GM12872 (cell line): ENCODE results near the gene CNGA4.

ENCODE experiments used
- CTCF ChIP-seq: IDR thresholded peaks from 3 replicates; pipeline ENCODE4 v1.5.1; 2011; ENCODE audit warnings: low read depth, mild to moderate bottlenecking, low read length, moderate library complexity; ENCODE audit not compliant: insufficient read depth

The CNGA4 gene

GRCh38 chr11:6268820-6269219 lies 29.9 kb downstream of the CNGA4 start:
- no peak for TF ChIP-seq CTCF

- TF ChIP-seq CTCF, result no peak
Measured at GRCh38 chr11:6269994-6270393, 31.1 kb downstream of the CNGA4 start.

- TF ChIP-seq CTCF, result no peak
Measured at GRCh38 chr11:6270584-6271246, 31.8 kb downstream of the CNGA4 start.

GRCh38 chr11:6271598-6271997 lies 32.7 kb downstream of the CNGA4 start:
- no peak for TF ChIP-seq CTCF

GRCh38 chr11:6273188-6273587 lies 34.3 kb downstream of the CNGA4 start:
- no peak for TF ChIP-seq CTCF

GRCh38 chr11:6283453-6284023 lies 44.6 kb downstream of the CNGA4 start:
- TF ChIP-seq CTCF, result no peak

GRCh38 chr11:6284250-6284649 lies 45.4 kb downstream of the CNGA4 start:
- TF ChIP-seq CTCF, result no peak
